GM13977 (cell line): ENCODE data around the gene ARID1B.

ENCODE experiments used
- DNase-seq: peaks from one replicate; pipeline ENCODE4 v3.0.0; 2012; ENCODE audit warnings: low spot score
- in situ Hi-C: fragments of 300-500 bp; cut with MboI; formaldehyde crosslinking; loops from one replicate; pipeline ENCODE4 v1.12.0; 2022; ENCODE audit warnings: low sequenced_read_pairs, low pct_unique_long_range_greater_than_20kb, mixed read lengths, inconsistent platforms; ENCODE audit not compliant: unreplicated experiment
- TF ChIP-seq, protein P1 (sequence below): IDR thresholded peaks from 2 replicates; pipeline ENCODE4 v1.5.1; 2012; ENCODE audit warnings: mild to moderate bottlenecking, control low read depth; ENCODE audit not compliant: insufficient read depth; ENCODE audit errors: extremely low read depth, missing control alignments

Gene ARID1B

GRCh38 chr6:156884306-156884705 lies 107.1 kb downstream of the ARID1B start:
- TF ChIP-seq, protein P1, sequence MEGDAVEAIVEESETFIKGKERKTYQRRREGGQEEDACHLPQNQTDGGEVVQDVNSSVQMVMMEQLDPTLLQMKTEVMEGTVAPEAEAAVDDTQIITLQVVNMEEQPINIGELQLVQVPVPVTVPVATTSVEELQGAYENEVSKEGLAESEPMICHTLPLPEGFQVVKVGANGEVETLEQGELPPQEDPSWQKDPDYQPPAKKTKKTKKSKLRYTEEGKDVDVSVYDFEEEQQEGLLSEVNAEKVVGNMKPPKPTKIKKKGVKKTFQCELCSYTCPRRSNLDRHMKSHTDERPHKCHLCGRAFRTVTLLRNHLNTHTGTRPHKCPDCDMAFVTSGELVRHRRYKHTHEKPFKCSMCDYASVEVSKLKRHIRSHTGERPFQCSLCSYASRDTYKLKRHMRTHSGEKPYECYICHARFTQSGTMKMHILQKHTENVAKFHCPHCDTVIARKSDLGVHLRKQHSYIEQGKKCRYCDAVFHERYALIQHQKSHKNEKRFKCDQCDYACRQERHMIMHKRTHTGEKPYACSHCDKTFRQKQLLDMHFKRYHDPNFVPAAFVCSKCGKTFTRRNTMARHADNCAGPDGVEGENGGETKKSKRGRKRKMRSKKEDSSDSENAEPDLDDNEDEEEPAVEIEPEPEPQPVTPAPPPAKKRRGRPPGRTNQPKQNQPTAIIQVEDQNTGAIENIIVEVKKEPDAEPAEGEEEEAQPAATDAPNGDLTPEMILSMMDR = peak; percentile 1
- no peak for DNase-seq
- in situ Hi-C loops = no loop called here

GRCh38 chr6:156885562-156885961 lies 108.4 kb downstream of the ARID1B start:
- in situ Hi-C loops = no loop called here
- TF ChIP-seq, protein P1 = no peak
- no peak for DNase-seq

GRCh38 chr6:156886409-156886808 lies 109.2 kb downstream of the ARID1B start:
- in situ Hi-C loops = no loop called here
- TF ChIP-seq, protein P1 = no peak
- DNase-seq = peak; percentile 41

DNA sequence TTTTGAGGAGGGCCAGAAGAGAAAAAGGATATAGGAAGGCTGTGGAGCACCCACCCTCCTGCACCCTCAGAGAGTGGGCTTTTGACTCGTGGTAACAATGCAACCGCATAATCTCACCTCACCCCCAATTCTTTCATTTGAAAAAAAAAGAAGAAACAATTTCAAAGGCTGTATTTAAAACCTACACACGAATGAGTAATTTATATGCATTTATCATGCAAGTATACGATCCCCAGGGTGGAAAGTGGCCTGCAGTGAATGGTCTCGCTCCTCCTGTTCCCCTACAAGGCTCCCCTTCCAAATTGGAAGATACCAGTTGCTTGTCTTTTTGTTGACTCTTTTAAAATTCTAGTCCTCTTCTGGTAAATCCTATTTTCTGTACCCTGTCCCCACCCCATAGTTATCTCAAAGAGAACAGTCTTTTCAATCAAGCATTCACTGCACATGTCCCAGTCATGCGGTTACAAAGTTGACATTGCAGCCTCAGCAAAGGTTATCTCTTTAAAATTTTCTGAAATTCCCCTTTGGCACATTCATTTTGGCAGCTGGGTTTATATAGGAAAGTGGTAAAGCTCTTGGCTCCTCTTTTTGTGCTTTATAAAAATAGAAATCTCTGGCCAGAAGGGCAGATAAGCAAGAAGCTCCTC lies 110.6 kb downstream of the ARID1B start:
- no peak for DNase-seq
- in situ Hi-C loops = no loop called here
- TF ChIP-seq, protein P1 = no peak

DNA sequence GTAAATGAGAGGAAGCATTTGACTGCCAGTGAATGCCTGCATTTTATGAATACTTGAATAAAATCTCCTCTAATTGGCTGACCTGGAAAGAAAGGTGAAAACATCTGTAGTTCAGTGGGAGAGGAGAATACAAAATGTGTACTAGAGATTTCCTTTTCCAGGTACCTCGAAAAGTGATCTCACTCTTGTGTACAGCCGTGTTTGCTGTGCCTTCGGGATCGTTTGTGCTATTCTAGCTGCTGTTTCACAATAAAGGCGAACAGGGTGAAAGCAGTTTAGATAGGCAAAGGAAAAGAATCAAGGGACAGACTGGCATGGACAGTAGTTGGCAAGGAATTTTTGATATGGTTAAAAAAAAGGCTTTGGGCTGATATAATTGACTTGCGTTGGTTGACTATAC lies 112.3 kb downstream of the ARID1B start:
- TF ChIP-seq, protein P1 = no peak
- DNase-seq = no peak

GRCh38 chr6:156889986-156890385 lies 112.8 kb downstream of the ARID1B start:
- in situ Hi-C loops = no loop called here

More for the DNA sequence above, 112.3 kb downstream of the ARID1B start:
- in situ Hi-C loops = no loop called here

More at GRCh38 chr6:156889986-156890385, 112.8 kb downstream of the ARID1B start:
- TF ChIP-seq, protein P1 = no peak
- DNase-seq = no peak
